Neural crest cell (in vitro differentiated cells): ENCODE measurements around the gene HIPK3. TPM values are rescaled to one million over a fixed set of nuclear protein-coding genes. Genes with fewer than 3 reads are reported as not detected.
A peak's percentile ranks its signal among the peaks of the same experiment; 100 is the strongest.
"Not testable (repeated sequence)": the region's sequence is repeated elsewhere in the genome, so short reads cannot be mapped to it uniquely, and the experiment has no call there.

Source experiments
- DNase-seq: peaks from one replicate; pipeline ENCODE4 v3.0.0; 2021; ENCODE audit warnings: low read depth, mixed read lengths, low spot score
- H3K27ac Mint-ChIP-seq: one replicate; pipeline ENCODE4 v1.8.0; 2021; ENCODE audit warnings: mild to moderate bottlenecking, mixed read lengths; ENCODE audit not compliant: unreplicated experiment
- H3K27me3 Mint-ChIP-seq: 2 replicates; pipeline ENCODE4 v1.8.0; 2021; ENCODE audit warnings: low read depth, mild to moderate bottlenecking, mixed read lengths
- H3K36me3 Mint-ChIP-seq: 2 replicates; pipeline ENCODE4 v1.8.0; 2021; ENCODE audit warnings: low read depth, mild to moderate bottlenecking, mixed read lengths
- H3K4me1 Mint-ChIP-seq: 2 replicates; pipeline ENCODE4 v1.8.0; 2021; ENCODE audit warnings: mixed read lengths
- H3K4me3 Mint-ChIP-seq: one replicate; pipeline ENCODE4 v1.8.0; 2021; ENCODE audit warnings: mild to moderate bottlenecking, mixed read lengths
- H3K9me3 Mint-ChIP-seq: 2 replicates; pipeline ENCODE4 v1.8.0; 2021; ENCODE audit warnings: mixed read lengths
- total RNA-seq: library from RNA; stranded (reverse); gene quantifications from 2 replicates; pipeline ENCODE4 v1.2.1, GENCODE V29; 2021
- TF ChIP-seq, protein P1 (sequence below): fragments of 200-600 bp; sonication (generic); conservative IDR thresholded peaks from 2 replicates; pipeline ENCODE4 v1.5.0; 2021; ENCODE audit warnings: antibody characterized with exemption, mild to moderate bottlenecking

HIPK3 gene
- total RNA-seq, 1 donor from 2014 or later = 33.8 TPM

DNA sequence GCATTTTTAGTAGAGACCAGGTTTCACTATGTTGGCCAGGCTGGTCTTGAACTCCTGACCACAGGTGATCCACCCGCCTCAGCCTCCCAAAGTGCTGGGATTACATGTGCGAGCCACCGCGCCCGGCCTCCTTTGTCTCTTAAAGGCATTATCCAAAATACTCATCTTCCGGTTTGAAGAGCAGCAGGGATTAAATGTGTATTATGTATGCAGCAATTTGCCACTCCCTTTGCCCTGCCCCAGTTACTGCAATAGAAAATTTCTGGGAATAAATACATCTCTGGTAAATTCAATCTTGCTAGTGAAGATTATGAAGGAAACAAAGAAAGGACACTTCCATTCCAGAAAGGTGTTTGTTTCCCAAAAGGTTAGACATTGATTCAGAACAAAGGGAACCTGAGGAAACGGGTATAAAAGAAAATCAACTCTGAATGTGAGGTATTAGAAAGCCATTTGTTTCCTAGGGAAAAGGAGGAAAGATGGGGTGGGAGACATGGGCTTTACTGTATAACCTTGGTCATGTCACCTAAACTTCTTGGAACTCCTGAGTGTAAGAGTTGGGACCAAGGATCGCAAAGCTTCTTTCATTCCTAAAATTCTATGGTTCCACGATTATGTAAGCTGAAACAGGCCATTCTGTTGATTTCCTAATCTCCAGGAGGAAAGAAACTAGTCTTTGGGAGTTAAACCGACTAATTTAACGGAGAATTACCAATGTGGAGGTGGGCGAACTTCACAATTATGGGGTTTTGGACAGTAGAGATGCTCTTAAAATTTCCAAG is 959 bp upstream of the HIPK3 start:
- Mint-ChIP-seq H3K4me3 (peak overlapping the region; percentile 88), H3K27me3 (no peaks in the 10 kb centered on the region), H3K9me3 (no peaks in the 10 kb centered on the region), H3K27ac (peak overlapping the region; percentile 97), H3K36me3 (peaks cover under 1% of the 10 kb centered on the region), H3K4me1 (peaks cover 40% of the 10 kb centered on the region)
- TF ChIP-seq, protein P1, sequence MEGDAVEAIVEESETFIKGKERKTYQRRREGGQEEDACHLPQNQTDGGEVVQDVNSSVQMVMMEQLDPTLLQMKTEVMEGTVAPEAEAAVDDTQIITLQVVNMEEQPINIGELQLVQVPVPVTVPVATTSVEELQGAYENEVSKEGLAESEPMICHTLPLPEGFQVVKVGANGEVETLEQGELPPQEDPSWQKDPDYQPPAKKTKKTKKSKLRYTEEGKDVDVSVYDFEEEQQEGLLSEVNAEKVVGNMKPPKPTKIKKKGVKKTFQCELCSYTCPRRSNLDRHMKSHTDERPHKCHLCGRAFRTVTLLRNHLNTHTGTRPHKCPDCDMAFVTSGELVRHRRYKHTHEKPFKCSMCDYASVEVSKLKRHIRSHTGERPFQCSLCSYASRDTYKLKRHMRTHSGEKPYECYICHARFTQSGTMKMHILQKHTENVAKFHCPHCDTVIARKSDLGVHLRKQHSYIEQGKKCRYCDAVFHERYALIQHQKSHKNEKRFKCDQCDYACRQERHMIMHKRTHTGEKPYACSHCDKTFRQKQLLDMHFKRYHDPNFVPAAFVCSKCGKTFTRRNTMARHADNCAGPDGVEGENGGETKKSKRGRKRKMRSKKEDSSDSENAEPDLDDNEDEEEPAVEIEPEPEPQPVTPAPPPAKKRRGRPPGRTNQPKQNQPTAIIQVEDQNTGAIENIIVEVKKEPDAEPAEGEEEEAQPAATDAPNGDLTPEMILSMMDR = no peak
- no peak for DNase-seq

DNA sequence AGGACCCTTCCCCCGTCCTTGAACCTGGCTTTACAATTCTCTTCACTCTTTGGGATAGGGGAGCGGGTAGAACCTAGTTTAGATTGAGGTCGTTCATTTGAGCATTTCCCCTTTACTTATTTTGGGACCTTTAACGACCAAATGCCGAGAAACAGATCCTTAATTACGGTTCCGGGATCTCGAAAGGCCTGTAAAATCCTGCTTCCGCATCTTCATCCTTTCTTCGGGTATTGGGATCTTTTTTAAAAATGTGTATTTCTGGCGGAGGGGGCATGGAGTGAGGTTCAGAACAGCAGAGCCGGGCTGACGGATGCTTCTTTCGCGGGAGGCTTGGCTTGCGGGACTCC is 395 bp upstream of the HIPK3 start:
- Mint-ChIP-seq H3K4me1 (peaks cover 46% of the 10 kb centered on the region), H3K27ac (peak overlapping the region; percentile 97), H3K36me3 (peaks cover 2% of the 10 kb centered on the region), H3K4me3 (peak overlapping the region; percentile 88), H3K9me3 (no peaks in the 10 kb centered on the region), H3K27me3 (no peaks in the 10 kb centered on the region)
- DNase-seq = no peak
- TF ChIP-seq, protein P1 = no peak

DNA sequence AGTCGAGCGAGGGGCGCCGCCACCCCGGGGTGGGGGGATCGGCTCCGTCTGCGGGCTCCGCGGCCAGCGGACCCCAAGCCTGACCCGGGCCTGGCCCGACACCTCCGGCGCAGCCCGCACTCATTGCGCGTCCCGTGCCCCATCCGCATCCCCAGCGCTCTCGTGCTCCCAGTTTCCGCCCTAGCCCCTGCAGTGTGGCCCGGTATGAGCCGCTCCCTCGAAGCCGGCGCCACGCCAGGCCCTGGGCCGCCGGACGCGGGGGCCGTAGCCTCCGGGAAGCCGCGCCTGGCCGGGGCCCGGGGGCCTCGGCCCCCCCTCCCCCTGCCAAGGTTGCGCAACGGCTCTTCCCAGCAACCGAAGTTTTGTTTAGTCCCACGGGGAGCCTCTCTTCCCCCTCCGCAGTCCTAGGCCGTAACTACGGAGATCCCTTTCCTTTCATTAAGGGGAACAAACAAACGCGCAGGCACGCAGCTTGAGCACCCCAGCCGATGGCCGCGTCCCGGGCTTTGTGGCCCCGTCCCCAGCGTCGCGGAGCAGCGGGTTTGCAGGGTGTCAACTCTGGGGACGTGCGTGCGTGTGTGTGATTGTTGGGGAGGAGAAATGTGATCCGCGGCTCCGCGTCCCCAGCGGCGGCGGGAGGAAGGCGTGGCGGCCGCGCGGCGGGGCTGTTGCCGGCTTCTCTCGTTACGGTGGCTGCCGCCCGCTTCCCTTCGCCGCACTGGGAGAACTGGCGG is 883 bp downstream of the HIPK3 start:
- peak overlapping the region; percentile 94 for H3K4me3 Mint-ChIP-seq
- H3K27me3 Mint-ChIP-seq = no peaks in the 10 kb centered on the region
- H3K27ac Mint-ChIP-seq = peak overlapping the region; percentile 91
- peak; percentile 69 for DNase-seq
- H3K4me1 Mint-ChIP-seq = peaks cover 58% of the 10 kb centered on the region
- TF ChIP-seq, protein P1 = peak; percentile 45
- peaks cover 2% of the 10 kb centered on the region for H3K36me3 Mint-ChIP-seq
- no peaks in the 10 kb centered on the region for H3K9me3 Mint-ChIP-seq

DNA sequence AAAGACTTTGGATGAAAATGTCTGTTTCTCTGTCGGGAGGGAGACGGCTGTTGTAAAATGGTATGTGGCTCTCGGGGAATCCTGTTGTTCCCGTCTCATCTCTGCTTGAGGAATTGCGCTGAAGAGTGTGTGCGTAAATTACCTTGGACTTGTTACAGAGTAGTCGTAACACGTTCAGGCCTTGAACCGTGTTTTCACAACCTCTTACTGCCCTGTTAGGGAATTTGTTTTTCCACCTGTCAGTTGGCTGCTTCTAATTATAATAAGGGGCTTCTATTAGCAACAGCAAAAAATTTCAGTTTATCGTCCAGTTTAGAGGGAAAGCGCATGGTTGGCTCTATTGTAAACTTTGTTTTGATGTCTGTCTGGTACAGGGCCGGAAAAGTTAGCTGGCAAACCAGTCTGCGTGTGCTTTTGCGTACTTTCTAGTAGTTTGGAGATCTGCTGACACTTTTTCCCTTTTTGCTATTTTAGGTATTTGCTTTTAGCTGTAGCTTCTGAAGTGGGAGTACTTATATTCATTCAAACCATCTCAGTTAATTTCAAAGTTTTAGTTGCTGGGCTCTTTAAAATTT is 1.5 kb downstream of the HIPK3 start:
- Mint-ChIP-seq H3K27ac (peak overlapping the region; percentile 91), H3K4me3 (peak overlapping the region; percentile 94), H3K4me1 (peaks cover 60% of the 10 kb centered on the region), H3K9me3 (no peaks in the 10 kb centered on the region), H3K36me3 (peaks cover 2% of the 10 kb centered on the region), H3K27me3 (no peaks in the 10 kb centered on the region)
- DNase-seq = peak; percentile 3
- TF ChIP-seq, protein P1 = peak; percentile 7

DNA sequence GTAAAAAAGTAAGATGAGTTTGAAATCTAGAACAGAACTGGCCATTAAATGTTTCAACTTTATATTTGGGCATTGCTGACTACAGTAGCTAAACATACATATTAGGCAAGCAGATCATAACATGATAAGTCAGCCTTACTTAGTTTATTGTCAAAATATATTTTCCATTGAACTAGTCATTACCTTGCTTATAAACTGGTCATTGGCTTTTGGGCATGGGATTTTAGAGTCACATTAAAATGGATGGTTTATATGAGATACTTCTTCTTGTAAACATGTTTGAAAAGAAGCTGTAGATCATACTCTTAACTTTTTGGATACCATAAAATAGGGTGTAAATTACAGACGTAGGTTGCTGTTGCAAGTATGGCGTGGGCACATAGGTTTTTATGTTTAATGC is 2.7 kb downstream of the HIPK3 start:
- Mint-ChIP-seq H3K27ac (no peak overlapping the region), H3K27me3 (no peaks in the 10 kb centered on the region), H3K4me1 (peaks cover 66% of the 10 kb centered on the region), H3K9me3 (no peaks in the 10 kb centered on the region), H3K4me3 (peak overlapping the region; percentile 94), H3K36me3 (peaks cover 2% of the 10 kb centered on the region)
- TF ChIP-seq, protein P1 = no peak
- DNase-seq = no peak

DNA sequence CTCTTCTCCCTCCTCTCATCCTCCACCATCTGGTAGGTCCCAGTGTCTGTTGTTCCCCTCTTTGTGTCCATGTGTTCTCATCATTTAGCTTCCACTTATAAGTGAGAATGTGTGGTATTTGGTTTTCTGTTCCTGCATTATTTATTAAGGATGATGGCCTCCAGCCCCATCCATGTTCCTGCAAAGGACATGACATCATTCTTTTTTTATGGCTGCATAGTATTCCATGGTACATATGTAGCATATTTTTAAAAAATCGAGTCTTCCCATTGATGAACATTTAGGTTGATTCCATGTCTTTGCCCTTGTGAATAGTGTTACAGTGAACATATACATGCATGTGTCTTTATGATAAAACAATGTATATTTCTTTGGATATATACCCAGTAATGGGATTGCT is 4.2 kb downstream of the HIPK3 start:
- H3K9me3 Mint-ChIP-seq, H3K27me3 Mint-ChIP-seq, DNase-seq, H3K36me3 Mint-ChIP-seq, H3K27ac Mint-ChIP-seq: not testable (repeated sequence)
- Mint-ChIP-seq H3K4me1 (peaks cover 62% of the 10 kb centered on the region), H3K4me3 (peak overlapping the region; percentile 73)
